COR-L47 (cell line): ENCODE results near the gene DOP1A.

Experiments
- DNase-seq: peaks from one replicate; lab custom pipeline; 2025; lab: John Stamatoyannopoulos, UW

DOP1A gene

GRCh38 chr6:83083476-83083875 is 16.0 kb downstream of the DOP1A start:
- no peak for DNase-seq

- DNase-seq: no peak
Measured at GRCh38 chr6:83086751-83087150, 19.3 kb downstream of the DOP1A start.

GRCh38 chr6:83092756-83093399 is 25.4 kb downstream of the DOP1A start:
- DNase-seq: no peak

- no peak for DNase-seq
Measured at GRCh38 chr6:83096791-83097190, 29.3 kb downstream of the DOP1A start.

- no peak for DNase-seq
Measured at GRCh38 chr6:83097204-83097603, 29.7 kb downstream of the DOP1A start.

- no peak for DNase-seq
Measured at GRCh38 chr6:83097675-83098074, 30.2 kb downstream of the DOP1A start.

- DNase-seq: no peak
Measured at GRCh38 chr6:83098589-83098988, 31.1 kb downstream of the DOP1A start.

GRCh38 chr6:83108378-83108777 is 40.9 kb downstream of the DOP1A start:
- DNase-seq: no peak

- no peak for DNase-seq
Measured at GRCh38 chr6:83113258-83113657, 45.8 kb downstream of the DOP1A start.

- DNase-seq: no peak
Measured at GRCh38 chr6:83114164-83114563, 46.7 kb downstream of the DOP1A start.

- DNase-seq: no peak
Measured at GRCh38 chr6:83117802-83118201, 50.3 kb downstream of the DOP1A start.

GRCh38 chr6:83119742-83120300 is 52.4 kb downstream of the DOP1A start:
- DNase-seq: no peak

GRCh38 chr6:83124553-83124952 is 57.1 kb downstream of the DOP1A start:
- no peak for DNase-seq

- no peak for DNase-seq
Measured at GRCh38 chr6:83125425-83125824, 58.0 kb downstream of the DOP1A start.

GRCh38 chr6:83126223-83126622 is 58.8 kb downstream of the DOP1A start:
- no peak for DNase-seq

- no peak for DNase-seq
Measured at GRCh38 chr6:83126807-83127206, 59.3 kb downstream of the DOP1A start.

GRCh38 chr6:83127258-83127657 is 59.8 kb downstream of the DOP1A start:
- no peak for DNase-seq

- no peak for DNase-seq
Measured at GRCh38 chr6:83127976-83128375, 60.5 kb downstream of the DOP1A start.

- DNase-seq: no peak
Measured at GRCh38 chr6:83132121-83132520, 64.7 kb downstream of the DOP1A start.

GRCh38 chr6:83138118-83138722 is 70.7 kb downstream of the DOP1A start:
- no peak for DNase-seq

GRCh38 chr6:83138758-83139157 is 71.3 kb downstream of the DOP1A start:
- no peak for DNase-seq

- no peak for DNase-seq
Measured at GRCh38 chr6:83151114-83151513, 83.6 kb downstream of the DOP1A start.

GRCh38 chr6:83152913-83153312 is 85.4 kb downstream of the DOP1A start:
- no peak for DNase-seq
